OCI-LY3 (cell line): ENCODE results near the gene PAX2.

ENCODE experiments used
- CTCF ChIP-seq: fragments of 200-600, 300-600 bp; sonication (generic); IDR thresholded peaks from 2 replicates; pipeline ENCODE4 v1.5.1; 2014; ENCODE audit warnings: antibody characterized with exemption, low read length, low read depth
- EZH2phosphoT487 ChIP-seq: fragments of 200-600 bp; shearing (Covaris generic); IDR thresholded peaks from 2 replicates; pipeline ENCODE4 v1.6.1; 2018; ENCODE audit warnings: antibody characterized with exemption, mixed run types, low read depth

DNA sequence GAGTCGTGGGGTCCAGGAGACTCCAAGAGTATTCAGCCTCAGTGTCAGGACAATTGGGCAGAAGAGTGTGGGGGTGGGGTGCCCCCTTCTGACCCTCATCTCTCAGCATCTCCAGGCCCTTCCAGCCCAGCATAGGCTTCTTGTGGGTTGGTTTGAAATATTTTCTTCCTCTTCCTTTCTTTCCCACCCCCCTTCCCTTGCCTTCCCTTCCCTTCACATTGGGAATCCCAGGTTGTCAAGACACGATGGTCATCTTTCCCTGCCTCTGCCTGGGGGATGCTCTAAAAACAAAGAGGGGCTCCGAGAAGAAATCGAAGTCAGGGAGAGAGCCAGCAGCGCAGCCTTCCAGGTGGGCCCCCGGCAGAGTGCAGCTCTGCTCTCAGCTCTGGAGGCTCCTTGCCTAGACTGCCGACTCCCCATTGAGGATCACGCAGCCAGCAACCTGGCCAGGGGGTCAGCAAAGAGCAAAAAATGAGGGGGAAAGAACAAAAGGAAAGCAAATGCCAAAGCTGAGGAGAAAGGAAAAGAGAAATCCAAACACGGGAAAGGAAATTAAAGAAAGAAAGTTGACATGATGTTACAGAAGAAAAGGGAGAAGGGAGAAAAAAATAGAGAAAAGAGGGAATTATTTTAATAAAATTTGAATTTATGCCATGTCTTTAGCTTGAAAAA is 1.5 kb downstream of the PAX2 start:
- TF ChIP-seq CTCF (no peak), EZH2phosphoT487 (no peak)
